ENCODE data around the gene CAMTA1. TPM values are rescaled to one million over a fixed set of nuclear protein-coding genes. Genes with fewer than 3 reads are reported as not detected.

The CAMTA1 gene
- total RNA-seq, 4 donors from 2014 or later: 86.3 to 170 (median 132) TPM

- TF ChIP-seq POLR2AphosphoS5 (IDR thresholded peaks at IDR 0.05) (no peak), CTCF (IDR thresholded peaks at IDR 0.05) (no peak), POLR2A (IDR thresholded peaks at IDR 0.05) (no peak), EP300 (IDR thresholded peaks at IDR 0.05) (no peak)
- Histone ChIP-seq H3K27me3 (peaks cover 18% of the 10 kb centered on the region), H3K9me3 (peaks cover 0 to 29% (median 0%) of the 10 kb centered on the region in 3 donors), H3K4me1 (no peaks in the 10 kb centered on the region), H3K36me3 (no peaks in the 10 kb centered on the region), H3K27ac (no peak overlapping the region), H3K4me3 (no peak overlapping the region)
- no peak for ATAC-seq
- WGBS, 2 donors (ENCODE audit: low coverage in 1 of 2): 58 to 63% methylated on average over 3 to 4 of the region's 4 CpGs
Measured at GRCh38 chr1:7076572-7076971, 291.3 kb downstream of the CAMTA1 start.

GRCh38 chr1:7077136-7077535, 291.9 kb downstream of the CAMTA1 start:
- no peak for ATAC-seq
- 26 to 56% methylated on average over 3 of the region's 4 CpGs for WGBS, 2 donors (ENCODE audit: low coverage in 1 of 2)
- no peaks in the 10 kb centered on the region for H3K4me1 ChIP-seq
- H3K4me3 ChIP-seq: no peak overlapping the region
- no peak for TF ChIP-seq CTCF (IDR thresholded peaks at IDR 0.05)
- no peak for TF ChIP-seq POLR2AphosphoS5 (IDR thresholded peaks at IDR 0.05)
- no peak for TF ChIP-seq POLR2A (IDR thresholded peaks at IDR 0.05)
- H3K27ac ChIP-seq: no peak overlapping the region
- H3K36me3 ChIP-seq: no peaks in the 10 kb centered on the region
- H3K27me3 ChIP-seq: peaks cover 12% of the 10 kb centered on the region
- peaks cover 0 to 29% (median 0%) of the 10 kb centered on the region in 3 donors for H3K9me3 ChIP-seq

GRCh38 chr1:7077970-7078369, 292.7 kb downstream of the CAMTA1 start:
- Histone ChIP-seq H3K9me3 (peaks cover 0 to 29% (median 0%) of the 10 kb centered on the region in 3 donors), H3K36me3 (no peaks in the 10 kb centered on the region), H3K27ac (no peak overlapping the region), H3K4me1 (no peaks in the 10 kb centered on the region), H3K4me3 (no peak overlapping the region), H3K27me3 (peaks cover 12% of the 10 kb centered on the region)
- ATAC-seq: no peak
- WGBS, 2 donors (ENCODE audit: low coverage in 1 of 2): 65 to 73% methylated on average over 3 of the region's 3 CpGs
- TF ChIP-seq POLR2AphosphoS5 (IDR thresholded peaks at IDR 0.05) (no peak), EP300 (IDR thresholded peaks at IDR 0.05) (no peak), POLR2A (IDR thresholded peaks at IDR 0.05) (no peak), CTCF (IDR thresholded peaks at IDR 0.05) (no peak)

- no peak overlapping the region for H3K27ac ChIP-seq
- H3K4me1 ChIP-seq: no peaks in the 10 kb centered on the region
- peaks cover 18% of the 10 kb centered on the region for H3K27me3 ChIP-seq
- H3K36me3 ChIP-seq: no peaks in the 10 kb centered on the region
- no peak for TF ChIP-seq POLR2A (IDR thresholded peaks at IDR 0.05)
- TF ChIP-seq POLR2AphosphoS5 (IDR thresholded peaks at IDR 0.05): no peak
- TF ChIP-seq CTCF (IDR thresholded peaks at IDR 0.05): no peak
- no peak for TF ChIP-seq EP300 (IDR thresholded peaks at IDR 0.05)
- 91 to 93% methylated on average over 2 to 4 of the region's 4 CpGs for WGBS, 2 donors (ENCODE audit: low coverage in 1 of 2)
- H3K9me3 ChIP-seq: peaks cover 0 to 29% (median 0%) of the 10 kb centered on the region in 3 donors
- H3K4me3 ChIP-seq: no peak overlapping the region
- no peak for ATAC-seq
Measured at GRCh38 chr1:7079637-7080036, 294.4 kb downstream of the CAMTA1 start.

- H3K36me3 ChIP-seq: no peaks in the 10 kb centered on the region
- H3K9me3 ChIP-seq: peaks cover 0 to 20% (median 0%) of the 10 kb centered on the region in 3 donors
- ATAC-seq: no peak
- no peak overlapping the region for H3K27ac ChIP-seq
- H3K4me1 ChIP-seq: no peaks in the 10 kb centered on the region
- TF ChIP-seq POLR2A (IDR thresholded peaks at IDR 0.05) (no peak), POLR2AphosphoS5 (IDR thresholded peaks at IDR 0.05) (no peak), EP300 (IDR thresholded peaks at IDR 0.05) (no peak), CTCF (IDR thresholded peaks at IDR 0.05) (no peak)
- 38 to 46% methylated on average over 3 to 17 of the region's 17 CpGs for WGBS, 2 donors (ENCODE audit: low coverage in 1 of 2)
- H3K4me3 ChIP-seq: no peak overlapping the region
- H3K27me3 ChIP-seq: peaks cover 35% of the 10 kb centered on the region
Measured at GRCh38 chr1:7084232-7084894, 299.1 kb downstream of the CAMTA1 start.
